Urinary bladder (tissue), 2 donors: ENCODE data around the gene CCRL2. TPM values are rescaled to one million over a fixed set of nuclear protein-coding genes. Genes with fewer than 3 reads are reported as not detected.

ENCODE experiments used
- polyA plus RNA-seq: library from polyadenylated mRNA; stranded (reverse); fragments of 200-250 nt; gene quantifications from one replicate; pipeline ENCODE4 v1.2.3, GENCODE V29; 2013
- total RNA-seq: library from RNA; depleted of rRNA; stranded (reverse); fragments of >200 nt; gene quantifications from one replicate; pipeline ENCODE4 v1.2.3, GENCODE V29; 2014
- donor health status: healthy.

The CCRL2 gene
- total and polyA plus RNA-seq, 2 donors = 1.6 to 2.5 TPM

Other genes with a start within 250 kb of the CCRL2 start
- gene CCR1, start 198.9 kb upstream of the CCRL2 start, total RNA-seq = 7.7 TPM
- gene CCR1, start 198.9 kb upstream of the CCRL2 start, polyA plus RNA-seq = 7.3 TPM
- gene CCR3, start 164.8 kb upstream of the CCRL2 start, total RNA-seq = not detected
- not detected for gene CCR3, start 164.8 kb upstream of the CCRL2 start, polyA plus RNA-seq
- gene CCR2, start 53.1 kb upstream of the CCRL2 start, total RNA-seq = 3.3 TPM
- 2.1 TPM for gene CCR2, start 53.1 kb upstream of the CCRL2 start, polyA plus RNA-seq
- gene CCR5, start 36.3 kb upstream of the CCRL2 start, total RNA-seq = 1.4 TPM
- gene CCR5, start 36.3 kb upstream of the CCRL2 start, polyA plus RNA-seq = 1.0 TPM
- gene LTF, start 57.6 kb downstream of the CCRL2 start, total RNA-seq = 3.3 TPM
- 0.66 TPM for gene LTF, start 57.6 kb downstream of the CCRL2 start, polyA plus RNA-seq
- not detected for gene RTP3, start 90.7 kb downstream of the CCRL2 start, total RNA-seq
- not detected for gene RTP3, start 90.7 kb downstream of the CCRL2 start, polyA plus RNA-seq
- gene LRRC2, start 159.0 kb downstream of the CCRL2 start, total RNA-seq = 4.3 TPM
- gene LRRC2, start 159.0 kb downstream of the CCRL2 start, polyA plus RNA-seq = 4.2 TPM
- not detected for gene FAM240A, start 205.3 kb downstream of the CCRL2 start, total RNA-seq
- not detected for gene FAM240A, start 205.3 kb downstream of the CCRL2 start, polyA plus RNA-seq